ENCODE measurements around the gene ZMYND19.
"Not testable (repeated sequence)": the region's sequence is repeated elsewhere in the genome, so short reads cannot be mapped to it uniquely, and the experiment has no call there.

- TF ChIP-seq CTCF, POLR2A (IDR thresholded peaks at IDR 0.05): not testable (repeated sequence)
These were observed 53.6 kb downstream of the ZMYND19 start for GRCh38 chr9:137536594-137537131.
